Mesothelial cell of epicardium (in vitro differentiated cells): ENCODE results near the gene HMCN1. TPM values are rescaled to one million over a fixed set of nuclear protein-coding genes. Genes with fewer than 3 reads are reported as not detected.

Experiments
- DNase-seq, 2 experiments: peaks; one replicate each; pipeline ENCODE4 v3.0.0; 2021; ENCODE audit warnings: low spot score in 2 of 2; ENCODE audit not compliant: unreplicated experiment in 2 of 2
- H3K27ac Mint-ChIP-seq: 2 replicates; pipeline ENCODE4 v1.8.0; 2021; ENCODE audit warnings: mixed read lengths
- H3K27me3 Mint-ChIP-seq: 2 replicates; pipeline ENCODE4 v1.8.0; 2021; ENCODE audit warnings: low read depth, mixed read lengths
- H3K36me3 Mint-ChIP-seq: 2 replicates; pipeline ENCODE4 v1.8.0; 2021; ENCODE audit warnings: mixed read lengths
- H3K4me1 Mint-ChIP-seq: 2 replicates; pipeline ENCODE4 v1.8.0; 2021; ENCODE audit warnings: mixed read lengths
- H3K4me3 Mint-ChIP-seq: 2 replicates; pipeline ENCODE4 v1.8.0; 2021; ENCODE audit warnings: mild to moderate bottlenecking, moderate library complexity, mixed read lengths
- H3K9me3 Mint-ChIP-seq: 2 replicates; pipeline ENCODE4 v1.8.0; 2021; ENCODE audit warnings: mixed read lengths
- CTCF ChIP-seq: fragments of 200-600 bp; sonication (generic); IDR thresholded peaks from one replicate; pipeline ENCODE4 v1.5.0; 2021; ENCODE audit warnings: antibody characterized with exemption; ENCODE audit not compliant: unreplicated experiment
- total RNA-seq: library from RNA; stranded (reverse); gene quantifications from 3 replicates; pipeline ENCODE4 v1.2.1, GENCODE V29; 2021

The HMCN1 gene
- total RNA-seq, 1 donor from 2014 or later, result 48.8 TPM

GRCh38 chr1:185964946-185965345 is 230.8 kb downstream of the HMCN1 start:
- H3K4me3 Mint-ChIP-seq, result no peak overlapping the region
- H3K36me3 Mint-ChIP-seq, result no peaks in the 10 kb centered on the region
- peak overlapping the region; percentile 44 for H3K27ac Mint-ChIP-seq
- no peaks in the 10 kb centered on the region for H3K27me3 Mint-ChIP-seq
- H3K9me3 Mint-ChIP-seq, result no peaks in the 10 kb centered on the region
- TF ChIP-seq CTCF, result no peak
- H3K4me1 Mint-ChIP-seq, result peaks cover 28% of the 10 kb centered on the region
- no peak for DNase-seq

GRCh38 chr1:185965870-185966269 is 231.7 kb downstream of the HMCN1 start:
- H3K4me3 Mint-ChIP-seq, result no peak overlapping the region
- H3K36me3 Mint-ChIP-seq, result peaks cover 4% of the 10 kb centered on the region

GRCh38 chr1:185966471-185966870 is 232.3 kb downstream of the HMCN1 start:
- TF ChIP-seq CTCF, result no peak
- Mint-ChIP-seq H3K4me3 (no peak overlapping the region), H3K27ac (no peak overlapping the region), H3K27me3 (no peaks in the 10 kb centered on the region), H3K9me3 (no peaks in the 10 kb centered on the region), H3K36me3 (peaks cover 4% of the 10 kb centered on the region), H3K4me1 (peaks cover 21% of the 10 kb centered on the region)
- DNase-seq, result no peak

More at GRCh38 chr1:185965870-185966269, 231.7 kb downstream of the HMCN1 start:
- H3K4me1 Mint-ChIP-seq, result peaks cover 23% of the 10 kb centered on the region
- no peak for TF ChIP-seq CTCF
- peak overlapping the region; percentile 71 for H3K27ac Mint-ChIP-seq
- no peaks in the 10 kb centered on the region for H3K9me3 Mint-ChIP-seq
- no peak for DNase-seq
- H3K27me3 Mint-ChIP-seq, result no peaks in the 10 kb centered on the region

GRCh38 chr1:185969028-185969427 is 234.8 kb downstream of the HMCN1 start:
- no peak for DNase-seq
- Mint-ChIP-seq H3K36me3 (peaks cover 9% of the 10 kb centered on the region), H3K27me3 (no peaks in the 10 kb centered on the region), H3K27ac (no peak overlapping the region), H3K4me1 (peaks cover 14% of the 10 kb centered on the region), H3K9me3 (no peaks in the 10 kb centered on the region), H3K4me3 (no peak overlapping the region)
- no peak for TF ChIP-seq CTCF

- DNase-seq, result no peak
- H3K4me1 Mint-ChIP-seq, result peaks cover 11% of the 10 kb centered on the region
- H3K9me3 Mint-ChIP-seq, result no peaks in the 10 kb centered on the region
- H3K36me3 Mint-ChIP-seq, result peaks cover 9% of the 10 kb centered on the region
- H3K4me3 Mint-ChIP-seq, result no peak overlapping the region
- H3K27me3 Mint-ChIP-seq, result no peaks in the 10 kb centered on the region
- no peak for TF ChIP-seq CTCF
- no peak overlapping the region for H3K27ac Mint-ChIP-seq
These were observed 235.4 kb downstream of the HMCN1 start for GRCh38 chr1:185969524-185969991.

GRCh38 chr1:185971688-185972087 is 237.5 kb downstream of the HMCN1 start:
- H3K36me3 Mint-ChIP-seq, result peaks cover 11% of the 10 kb centered on the region
- H3K27ac Mint-ChIP-seq, result no peak overlapping the region
- H3K4me1 Mint-ChIP-seq, result no peaks in the 10 kb centered on the region
- no peak overlapping the region for H3K4me3 Mint-ChIP-seq
- no peak for DNase-seq
- no peaks in the 10 kb centered on the region for H3K27me3 Mint-ChIP-seq
- H3K9me3 Mint-ChIP-seq, result no peaks in the 10 kb centered on the region
- no peak for TF ChIP-seq CTCF
